LHCN-M2 (cell line): ENCODE measurements around the gene RPLP2. TPM values are rescaled to one million over a fixed set of nuclear protein-coding genes. Genes with fewer than 3 reads are reported as not detected.

Experiments used
- DNase-seq: peaks from one replicate; pipeline ENCODE4 v3.0.0-alpha.2; 2012; ENCODE audit warnings: low read depth
- total RNA-seq: library from RNA; depleted of rRNA; stranded (reverse); fragments of >200 nt; gene quantifications from 2 replicates; pipeline ENCODE4 v1.2.3, GENCODE V29; 2014

RPLP2 gene
- total RNA-seq, 1 experiment from 2014 or later: 495 TPM

DNA sequence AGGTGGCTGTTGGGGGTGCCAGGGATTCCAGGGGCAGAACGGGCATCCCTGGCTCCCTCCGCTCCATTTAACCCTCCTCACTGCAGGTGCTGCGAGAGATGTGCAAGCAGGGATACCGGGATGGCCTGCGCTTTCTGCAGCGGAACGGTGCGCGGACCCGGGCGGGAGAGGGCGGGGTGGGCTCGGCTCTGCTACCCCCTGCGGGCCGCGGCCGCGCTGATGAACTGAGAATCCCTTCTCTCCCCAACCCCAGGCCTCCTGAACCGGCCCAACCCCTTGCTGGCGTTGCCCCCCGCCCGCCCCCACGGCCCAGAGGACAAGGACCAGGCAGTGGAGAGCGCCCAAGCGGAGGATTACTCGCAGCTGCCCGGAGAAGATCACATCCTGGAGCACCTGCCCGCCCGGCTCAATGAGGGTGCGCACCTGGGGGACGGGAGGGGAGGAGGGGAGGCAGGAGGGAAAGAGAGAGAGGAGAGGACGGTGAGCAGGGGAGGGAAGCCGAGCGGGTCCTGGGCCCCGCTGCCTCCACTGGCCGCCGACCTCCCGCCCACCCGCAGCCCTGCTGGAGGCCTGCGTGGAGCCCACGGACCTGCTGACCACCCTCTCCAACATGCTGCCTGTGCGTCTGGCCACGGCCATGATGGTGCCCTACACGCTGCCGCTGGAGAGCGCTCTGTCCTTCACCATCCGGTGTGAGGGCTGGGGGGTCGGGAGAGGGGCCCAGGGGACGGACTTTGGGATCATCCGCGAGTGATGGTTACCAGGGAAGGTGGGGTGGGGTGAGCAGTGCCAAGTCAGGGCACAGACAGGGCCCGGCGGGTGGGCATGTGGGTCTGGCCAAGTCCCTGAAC lies 13.9 kb downstream of the RPLP2 start:
- no peak for DNase-seq

DNA sequence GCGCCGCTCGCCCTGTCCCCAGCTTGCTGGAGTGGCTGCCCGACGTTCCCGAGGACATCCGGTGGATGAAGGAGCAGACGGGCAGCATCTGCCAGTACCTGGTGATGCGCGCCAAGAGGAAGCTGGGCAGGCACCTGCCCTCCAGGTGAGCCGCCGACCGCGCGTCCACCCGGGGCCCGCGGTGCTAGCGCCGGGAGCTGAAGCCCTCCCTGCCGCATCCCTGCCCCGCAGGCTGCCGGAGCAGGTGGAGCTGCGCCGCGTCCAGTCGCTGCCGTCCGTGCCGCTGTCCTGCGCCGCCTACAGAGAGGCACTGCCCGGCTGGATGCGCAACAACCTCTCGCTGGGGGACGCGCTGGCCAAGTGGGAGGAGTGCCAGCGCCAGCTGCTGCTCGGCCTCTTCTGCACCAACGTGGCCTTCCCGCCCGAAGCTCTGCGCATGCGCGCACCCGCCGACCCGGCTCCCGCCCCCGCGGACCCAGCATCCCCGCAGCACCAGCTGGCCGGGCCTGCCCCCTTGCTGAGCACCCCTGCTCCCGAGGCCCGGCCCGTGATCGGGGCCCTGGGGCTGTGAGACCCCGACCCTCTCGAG lies 14.6 kb downstream of the RPLP2 start:
- DNase-seq: no peak

DNA sequence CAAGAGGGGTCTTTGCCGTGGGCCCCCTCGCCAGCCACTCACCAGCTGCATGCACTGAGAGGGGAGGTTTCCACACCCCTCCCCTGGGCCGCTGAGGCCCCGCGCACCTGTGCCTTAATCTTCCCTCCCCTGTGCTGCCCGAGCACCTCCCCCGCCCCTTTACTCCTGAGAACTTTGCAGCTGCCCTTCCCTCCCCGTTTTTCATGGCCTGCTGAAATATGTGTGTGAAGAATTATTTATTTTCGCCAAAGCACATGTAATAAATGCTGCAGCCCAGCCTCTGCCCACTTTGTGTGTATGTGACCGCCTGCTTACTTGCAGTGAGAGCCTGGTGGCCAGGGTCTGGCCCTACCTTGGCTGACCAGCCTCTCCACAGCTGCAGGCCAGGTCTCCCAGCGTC lies 15.2 kb downstream of the RPLP2 start:
- no peak for DNase-seq

- no peak for DNase-seq
Measured at GRCh38 chr11:825366-826226, 15.8 kb downstream of the RPLP2 start.

GRCh38 chr11:826227-826621 lies 16.5 kb downstream of the RPLP2 start:
- DNase-seq: no peak

DNA sequence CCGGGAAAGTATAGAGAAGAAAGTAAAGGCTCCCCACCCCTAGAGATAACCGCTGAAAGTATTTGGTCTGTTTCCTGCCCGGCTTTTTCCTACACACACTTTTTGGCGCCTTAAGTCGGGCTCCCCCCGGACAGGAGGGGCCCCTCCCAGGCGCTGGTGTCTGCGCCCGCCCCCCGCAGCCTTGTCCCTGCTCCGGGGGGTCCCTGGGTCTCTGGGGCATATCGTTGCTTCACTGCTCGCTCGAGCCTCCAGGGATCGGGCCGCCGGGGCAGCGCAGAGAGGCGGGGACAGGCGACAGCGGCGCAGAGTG lies 17.0 kb downstream of the RPLP2 start:
- DNase-seq: no peak

DNA sequence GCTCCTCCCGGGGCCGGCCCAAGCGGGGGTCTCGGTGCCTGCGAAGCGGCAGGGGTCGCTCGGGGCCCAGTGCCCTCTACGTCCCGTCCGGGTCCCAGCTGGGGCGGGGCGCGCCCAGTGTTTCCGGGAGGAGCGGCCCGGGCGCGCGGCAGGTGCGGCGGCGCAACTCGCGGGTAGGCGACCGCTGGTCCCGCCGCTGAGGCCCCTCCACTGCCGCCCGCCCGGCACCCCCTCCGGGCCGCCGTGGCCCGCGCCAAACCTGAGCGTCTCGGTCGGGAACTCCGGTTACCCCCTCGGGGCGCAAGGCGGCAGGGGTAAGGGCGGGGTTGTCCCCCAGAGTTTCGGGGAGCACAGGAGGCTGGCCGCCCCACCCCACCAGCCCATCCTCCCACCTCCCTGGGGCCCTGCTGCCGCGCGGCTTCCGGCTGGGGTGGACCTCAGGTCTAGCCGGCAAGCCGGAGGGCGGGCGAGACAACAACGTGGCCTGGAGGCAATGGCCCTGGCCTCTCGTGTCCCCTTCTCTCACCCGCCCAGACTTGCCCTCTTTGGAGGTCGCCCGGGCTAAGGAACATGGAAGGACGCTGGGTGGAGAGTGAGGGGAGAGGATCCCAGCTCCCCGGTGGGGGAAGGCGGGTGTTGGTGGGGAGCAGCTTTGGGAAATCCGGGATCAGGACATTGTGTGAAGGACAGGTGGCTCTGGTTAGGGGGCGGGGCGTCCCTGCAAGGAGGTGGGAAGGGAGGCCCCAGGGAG lies 17.6 kb downstream of the RPLP2 start:
- no peak for DNase-seq

GRCh38 chr11:827897-828192 lies 18.1 kb downstream of the RPLP2 start, which contains the start of gene CRACR2B:
CRACR2B (plus strand) TSS chr11:827919; CDS start chr11:828608, 689 bp downstream.
- DNase-seq: no peak

DNA sequence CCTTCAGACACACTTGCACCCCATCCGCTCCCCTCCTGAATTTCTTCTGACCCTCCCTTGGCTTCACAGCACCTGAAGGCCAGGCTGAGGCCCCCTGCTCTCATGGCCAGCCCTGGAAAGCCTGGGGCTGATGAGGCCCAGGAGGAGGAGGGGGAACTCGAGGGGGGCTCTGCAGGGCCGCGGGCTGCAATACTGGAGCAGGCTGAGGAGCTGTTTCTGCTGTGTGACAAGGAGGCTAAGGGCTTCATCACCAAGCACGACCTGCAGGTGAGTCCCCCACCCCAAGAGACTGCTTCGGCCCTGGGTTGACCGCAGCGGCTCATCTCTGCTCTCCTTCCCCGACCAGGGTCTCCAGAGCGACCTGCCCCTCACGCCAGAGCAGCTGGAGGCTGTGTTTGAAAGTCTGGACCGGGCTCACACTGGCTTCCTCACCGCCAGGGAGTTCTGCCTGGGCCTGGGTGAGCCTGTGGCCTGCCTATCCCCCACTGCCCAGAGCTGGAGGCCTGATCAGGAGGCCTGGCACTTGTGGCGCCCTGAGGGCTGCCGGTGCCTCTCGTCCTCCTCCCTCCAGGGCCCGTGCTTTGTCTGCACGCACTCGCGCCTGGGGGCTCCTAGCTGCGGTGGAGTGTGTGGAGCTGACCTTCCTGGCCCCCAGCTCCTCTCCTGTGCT lies 18.9 kb downstream of the RPLP2 start:
- DNase-seq: no peak

DNA sequence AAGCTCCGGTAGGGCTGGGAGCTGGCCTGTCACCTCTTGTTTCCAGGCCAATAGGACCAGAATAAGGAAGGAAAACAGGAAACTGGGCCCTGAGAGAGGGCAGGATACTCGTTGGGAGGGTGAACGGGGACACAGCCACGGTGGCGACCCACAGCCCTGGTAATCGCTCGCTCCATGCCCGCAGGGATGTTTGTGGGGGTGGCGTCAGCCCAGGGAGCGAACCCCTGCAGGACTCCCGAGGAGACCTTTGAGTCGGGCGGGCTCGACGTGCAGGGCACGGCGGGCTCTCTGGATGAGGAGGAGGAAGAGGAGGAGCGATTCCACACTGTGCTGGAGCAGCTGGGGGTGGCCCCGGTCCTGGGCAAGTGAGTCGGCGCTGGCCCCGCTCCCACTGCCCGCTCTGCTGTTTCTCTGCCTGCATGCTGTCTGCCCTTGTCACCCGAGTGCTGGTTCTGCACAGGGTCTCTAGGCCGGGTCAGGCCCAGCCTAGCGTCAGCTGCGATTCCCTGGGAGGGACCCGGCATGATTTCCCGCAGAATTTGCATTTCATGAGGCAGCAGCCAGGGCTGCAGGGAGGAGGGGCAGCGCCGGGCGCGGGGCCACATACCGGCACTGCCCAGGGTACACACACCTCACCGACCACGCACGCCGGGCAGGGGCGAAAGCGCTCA lies 19.5 kb downstream of the RPLP2 start:
- DNase-seq: no peak

- DNase-seq: no peak
Measured at GRCh38 chr11:829847-830294, 20.1 kb downstream of the RPLP2 start.

- no peak for DNase-seq
Measured at GRCh38 chr11:830295-831117, 20.7 kb downstream of the RPLP2 start.

DNA sequence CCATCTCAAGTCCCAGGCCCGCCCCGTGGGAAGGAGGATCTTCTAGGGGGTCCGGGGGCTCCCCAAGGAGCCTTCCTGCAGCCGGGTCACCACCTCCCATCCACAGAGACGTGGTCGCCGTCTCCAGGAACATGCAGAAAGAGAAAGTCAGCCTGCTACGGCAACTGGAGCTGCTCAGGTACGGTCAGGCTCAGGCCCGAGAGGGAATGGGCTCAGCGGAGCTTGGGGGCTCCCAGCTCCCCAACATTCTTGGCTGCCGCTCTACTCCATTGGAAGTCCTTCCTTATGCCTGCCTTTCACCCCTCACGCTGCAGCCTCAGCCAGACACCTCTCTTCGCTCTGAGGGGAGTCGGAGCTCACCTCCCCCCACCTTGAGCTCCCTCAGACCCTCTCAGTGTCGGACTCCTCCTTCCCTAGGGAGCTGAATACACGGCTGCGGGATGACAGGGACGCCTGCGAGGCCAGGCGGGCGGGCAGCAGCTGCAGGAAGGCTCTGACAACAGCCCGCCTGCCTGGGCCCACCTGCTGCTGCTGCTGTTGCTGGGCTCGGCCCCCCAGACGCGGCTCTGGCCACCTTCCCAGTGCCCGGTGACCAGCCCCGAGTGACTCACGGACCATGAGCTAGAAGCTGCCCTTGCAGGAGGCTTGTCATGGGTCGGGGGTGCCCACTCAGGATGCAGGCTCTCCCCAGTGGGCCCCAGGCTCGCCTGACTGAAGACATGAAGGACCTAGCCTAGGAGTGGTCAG lies 21.5 kb downstream of the RPLP2 start:
- peak; percentile 93 for DNase-seq

GRCh38 chr11:831961-832528 lies 22.3 kb downstream of the RPLP2 start:
- DNase-seq: no peak

DNA sequence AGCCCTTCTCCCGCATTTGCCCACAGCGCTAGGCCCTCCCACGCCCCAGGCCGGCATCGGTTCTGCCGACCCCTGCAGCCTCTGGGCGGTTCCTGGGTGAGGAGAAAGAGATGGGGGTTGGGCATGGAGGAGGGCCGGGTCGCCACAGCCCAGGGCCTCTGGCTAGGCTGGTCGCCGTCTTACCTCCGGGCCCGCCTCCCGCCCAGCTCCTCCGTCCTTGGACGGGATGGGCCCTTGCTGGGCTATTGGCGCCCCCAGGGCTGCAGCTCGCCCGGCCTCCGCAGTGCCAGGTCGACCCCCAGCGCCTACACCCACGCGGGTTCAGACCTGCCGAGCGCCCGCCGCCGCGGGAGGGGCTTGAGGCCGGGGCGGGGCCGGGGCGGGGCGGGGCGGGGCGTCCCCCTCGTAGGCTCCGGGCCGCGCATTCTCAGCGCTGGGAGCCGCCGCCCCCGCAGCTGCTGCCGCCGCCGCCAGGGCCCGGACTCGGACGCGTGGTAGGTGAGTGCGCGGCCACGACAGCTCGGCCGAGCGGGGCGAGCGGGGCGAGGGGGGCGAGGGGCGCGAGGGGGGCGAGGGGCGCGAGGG lies 22.9 kb downstream of the RPLP2 start, which contains the start of gene CD151:
CD151 (plus strand) TSS at position 424 of the 585 bp plus-strand sequence. CDS start 3,118 bp downstream, outside the sequence.
- DNase-seq: peak; percentile 70

GRCh38 chr11:833114-833791 lies 23.5 kb downstream of the RPLP2 start:
- DNase-seq: no peak

DNA sequence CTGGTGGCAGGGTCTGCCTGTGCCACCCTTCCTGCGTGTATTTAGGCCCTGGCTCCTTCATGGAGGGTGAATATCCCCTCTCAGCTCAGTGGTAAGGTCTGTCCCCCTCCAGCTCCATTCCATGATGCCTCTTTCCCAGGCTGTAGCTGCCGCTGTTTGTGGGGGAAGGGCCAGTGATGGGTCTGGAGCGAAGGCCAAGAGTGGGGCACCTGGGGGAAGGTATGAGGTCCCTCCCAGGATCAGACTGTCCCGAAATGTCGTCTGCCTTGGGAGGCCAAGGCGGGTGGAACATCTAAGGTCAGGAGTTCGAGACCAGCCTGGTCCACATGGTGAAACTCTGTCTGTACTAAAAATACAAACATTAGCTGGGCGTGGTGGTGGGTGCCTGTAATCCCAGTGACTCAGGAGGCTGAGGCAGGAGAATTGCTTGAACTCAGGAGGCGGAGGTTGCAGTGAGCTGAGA lies 24.1 kb downstream of the RPLP2 start:
- peak; percentile 48 for DNase-seq
